GM19467 (cell line): ENCODE measurements around the gene RUNX2.

ENCODE experiments used
- ATAC-seq: cut with Tn5 transposase; IDR thresholded peaks from one replicate; pipeline ENCODE4 v1.9.1; 2021; ENCODE audit warnings: mild to moderate bottlenecking, moderate library complexity; ENCODE audit not compliant: unreplicated experiment

RUNX2 gene

GRCh38 chr6:45574014-45574461 is 245.9 kb downstream of the RUNX2 start:
- no peak for ATAC-seq

DNA sequence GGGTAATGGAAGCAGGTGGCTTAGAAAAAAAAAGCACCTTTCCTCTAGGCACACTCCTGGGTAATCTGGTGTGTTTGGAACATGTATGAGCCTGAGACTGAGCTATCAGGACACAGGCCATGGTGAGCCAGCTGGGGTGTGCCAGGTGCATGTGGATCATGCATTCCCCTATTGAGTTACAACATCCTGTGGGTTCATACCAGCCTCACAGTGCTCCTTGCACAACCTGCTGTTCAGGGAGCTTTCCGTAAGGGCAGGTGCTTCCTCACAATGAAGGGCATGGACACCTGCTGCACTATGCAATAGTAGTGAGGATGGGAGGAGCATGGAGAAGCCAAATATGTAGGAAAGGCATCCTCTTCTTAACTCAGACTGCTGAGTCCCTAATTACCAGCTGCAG is 246.8 kb downstream of the RUNX2 start:
- no peak for ATAC-seq

DNA sequence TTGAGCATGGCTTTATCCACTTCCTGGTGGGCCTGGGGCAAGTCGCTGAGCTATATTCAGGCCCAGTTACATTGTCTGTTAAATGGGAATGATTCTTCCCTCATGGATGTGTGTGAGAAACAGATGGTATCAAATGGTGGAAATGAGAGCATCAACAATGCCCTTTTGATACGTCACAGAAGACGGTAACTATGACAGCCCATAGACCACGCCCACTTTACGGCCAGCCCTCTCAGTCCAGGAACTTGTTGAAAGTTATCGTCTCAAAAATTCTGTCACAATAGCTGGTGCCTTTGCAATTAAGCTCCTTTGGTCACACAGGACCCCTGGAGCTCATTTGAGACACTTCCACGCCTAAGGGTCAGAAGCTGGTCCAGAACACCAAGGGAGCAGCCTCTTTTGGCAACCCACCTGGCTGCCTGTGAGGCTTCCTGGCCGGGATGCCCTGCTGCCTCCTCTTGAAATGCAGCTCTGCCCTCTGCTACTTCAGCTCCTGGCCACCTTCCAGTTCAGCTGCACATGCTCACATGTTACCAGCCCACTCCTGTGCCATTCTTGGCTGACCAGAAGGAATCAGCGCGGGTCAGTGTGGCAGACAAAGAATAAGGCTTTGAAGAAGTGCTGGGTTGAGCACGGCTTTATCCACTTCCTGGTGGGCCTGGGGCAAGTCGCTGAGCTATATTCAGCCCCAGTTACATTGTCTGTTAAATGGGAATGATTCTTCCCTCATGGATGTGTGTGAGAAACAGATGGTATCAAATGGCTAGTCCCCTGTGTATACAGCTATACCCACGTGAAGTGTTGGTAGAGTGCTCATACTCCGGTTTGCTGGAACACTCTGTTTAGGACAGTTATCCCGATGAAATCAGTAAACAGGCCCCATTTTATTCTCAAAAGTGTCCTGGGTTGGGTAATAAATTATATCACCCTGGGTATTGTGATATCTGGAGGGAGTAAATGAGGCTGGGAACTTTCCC is 248.8 kb downstream of the RUNX2 start:
- no peak for ATAC-seq

DNA sequence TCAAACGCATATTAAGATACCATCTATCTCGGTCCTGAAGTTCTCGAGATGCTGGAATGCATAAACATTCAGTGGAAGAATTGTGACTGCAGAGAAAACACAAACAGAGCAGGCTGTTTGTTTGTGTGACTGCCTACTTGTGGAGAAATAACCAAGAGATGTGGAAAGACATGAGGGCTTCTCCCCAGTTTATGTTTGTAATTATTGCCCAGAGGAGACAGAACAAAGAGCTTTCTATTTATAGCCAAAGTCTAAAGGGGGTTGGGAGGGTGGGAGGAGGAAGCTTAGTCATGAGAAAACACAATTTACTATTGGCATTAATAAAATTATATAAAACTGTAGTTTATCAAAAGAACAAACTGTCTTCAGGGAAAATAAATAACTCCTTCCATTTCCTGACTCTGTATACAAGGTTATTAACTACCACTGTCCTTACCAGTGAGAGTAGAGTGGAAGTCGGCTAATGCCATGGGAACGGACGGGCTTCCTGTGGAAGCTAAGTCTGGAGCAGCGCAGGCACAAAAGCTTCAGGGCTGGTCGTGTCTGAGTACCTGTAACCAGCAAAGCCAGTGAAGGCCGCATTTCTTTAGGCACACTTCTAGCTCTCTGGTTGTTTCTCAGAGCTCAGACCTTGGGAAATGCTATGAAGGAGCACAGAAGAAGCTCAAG is 249.8 kb downstream of the RUNX2 start:
- no peak for ATAC-seq

DNA sequence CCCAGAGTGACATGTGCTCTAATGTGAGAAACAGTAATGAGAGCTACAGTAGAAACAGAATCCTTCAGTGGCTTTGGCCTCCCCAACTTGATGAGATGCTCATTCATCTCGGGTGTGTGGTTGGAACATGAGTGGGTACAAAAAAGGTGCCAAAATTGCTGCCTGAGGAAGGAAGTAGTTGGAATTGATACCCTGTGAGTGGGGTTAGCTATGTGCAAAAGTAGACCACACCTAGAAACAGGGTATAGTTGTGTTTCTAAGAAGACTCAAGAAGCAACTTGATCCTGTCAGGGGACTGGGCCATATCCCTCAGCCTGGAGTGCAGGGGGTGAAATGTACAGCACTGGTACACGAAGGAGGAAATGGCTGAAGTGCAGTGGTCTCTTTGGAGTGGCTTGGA is 256.0 kb downstream of the RUNX2 start:
- ATAC-seq: no peak

- ATAC-seq: no peak
Observed at GRCh38 chr6:45586216-45587171, 258.4 kb downstream of the RUNX2 start.

DNA sequence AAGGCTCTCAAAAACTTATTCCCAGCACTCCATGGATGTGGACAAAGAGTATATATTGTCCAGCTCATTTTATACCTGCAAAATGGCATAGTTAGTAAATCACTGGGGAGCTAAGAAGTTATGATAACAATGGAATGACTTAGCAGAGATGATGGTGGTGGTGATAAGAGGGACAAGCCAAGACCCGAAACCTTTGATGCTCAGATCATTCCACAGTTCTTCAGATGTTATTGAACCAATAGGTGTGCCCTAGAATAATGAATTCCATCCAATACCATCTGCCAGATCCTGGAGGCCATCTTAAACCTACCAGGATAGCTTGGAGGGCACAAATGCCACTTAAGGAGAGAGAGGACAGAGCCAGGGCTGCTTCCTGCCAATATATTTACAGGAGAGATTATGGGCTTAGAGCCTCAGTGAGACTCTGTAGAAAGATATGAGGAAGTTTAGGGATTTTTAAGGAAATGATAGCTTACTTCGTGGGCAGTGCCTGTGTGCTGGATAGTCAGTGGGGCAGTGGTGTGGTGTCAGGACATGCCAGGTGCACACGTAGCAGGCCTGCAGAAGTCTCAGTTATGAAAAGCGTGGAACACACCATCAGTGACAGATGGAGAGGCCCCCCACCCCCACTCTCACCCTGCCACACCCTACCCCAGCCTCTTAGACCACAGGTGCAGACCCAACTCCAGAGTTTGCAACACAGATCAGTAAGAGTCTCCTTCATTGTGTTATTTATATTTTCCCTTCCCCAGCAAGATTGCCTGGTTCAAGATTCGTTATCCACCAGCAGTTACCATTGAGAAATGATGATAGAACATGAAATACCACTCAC is 259.3 kb downstream of the RUNX2 start:
- ATAC-seq: no peak

DNA sequence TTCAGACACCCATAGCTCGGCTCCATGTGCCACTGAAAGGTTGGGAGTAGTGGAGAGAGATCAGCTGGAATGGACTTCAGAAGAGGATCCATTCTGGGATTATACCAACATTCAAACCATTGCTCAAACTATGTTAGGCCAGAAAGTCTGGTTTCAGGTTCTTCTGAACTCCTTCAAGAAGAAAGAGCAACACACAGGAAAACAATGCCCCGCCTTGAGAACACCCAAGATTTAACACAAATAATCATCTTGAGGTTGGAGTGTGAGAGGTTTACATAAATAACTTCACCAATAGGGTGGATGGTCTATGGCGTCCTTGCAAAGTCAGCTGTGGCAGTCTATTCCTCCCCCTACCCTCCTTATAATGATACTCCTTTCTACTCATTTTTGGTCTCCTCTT is 261.2 kb downstream of the RUNX2 start:
- no peak for ATAC-seq

DNA sequence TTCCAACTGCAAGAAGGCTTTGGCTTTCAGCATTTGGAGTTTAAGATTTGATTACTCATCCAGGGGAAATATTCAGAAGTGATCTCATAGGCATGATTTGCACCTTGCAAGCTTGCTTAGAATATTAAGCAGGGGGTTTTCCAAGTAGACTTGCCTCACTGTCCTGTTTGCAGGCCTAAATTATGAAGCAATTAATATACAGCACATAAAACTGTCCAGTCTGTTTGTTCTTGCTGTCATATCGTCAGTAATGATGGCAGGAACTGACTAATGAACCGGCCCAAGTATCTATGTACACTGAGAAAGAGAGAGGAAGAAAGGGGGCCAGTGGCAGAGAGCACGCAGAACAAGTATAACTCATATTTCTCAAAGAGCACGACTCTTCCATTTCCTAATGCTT is 262.1 kb downstream of the RUNX2 start:
- no peak for ATAC-seq

DNA sequence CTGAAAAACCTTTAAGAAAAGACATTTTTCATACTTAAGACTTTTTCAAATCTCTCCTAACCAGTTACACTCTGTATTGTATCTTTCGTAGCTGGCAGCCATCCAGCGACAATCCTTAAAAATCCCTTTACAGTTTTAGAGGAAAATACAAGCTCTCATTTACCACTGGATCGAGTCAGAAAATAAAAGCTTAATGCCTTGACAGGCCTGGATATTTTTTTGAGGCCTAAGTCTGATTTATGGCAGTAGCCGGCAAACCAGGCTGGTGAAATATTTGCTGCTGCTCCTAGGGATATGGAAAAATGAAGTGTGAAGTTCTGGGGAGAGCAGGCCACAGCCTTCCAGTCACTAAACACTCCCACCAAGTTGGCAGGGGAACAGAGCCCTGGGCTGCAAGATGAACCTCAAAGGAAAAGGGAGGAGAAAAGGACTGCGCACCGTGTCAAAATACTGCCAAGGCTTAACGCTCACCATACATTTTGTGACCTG is 262.6 kb downstream of the RUNX2 start:
- no peak for ATAC-seq

GRCh38 chr6:45591306-45591705 is 263.2 kb downstream of the RUNX2 start:
- no peak for ATAC-seq

GRCh38 chr6:45591890-45592289 is 263.8 kb downstream of the RUNX2 start:
- no peak for ATAC-seq

GRCh38 chr6:45592991-45593390 is 264.9 kb downstream of the RUNX2 start:
- no peak for ATAC-seq

GRCh38 chr6:45595010-45595851 is 267.1 kb downstream of the RUNX2 start:
- ATAC-seq: no peak

DNA sequence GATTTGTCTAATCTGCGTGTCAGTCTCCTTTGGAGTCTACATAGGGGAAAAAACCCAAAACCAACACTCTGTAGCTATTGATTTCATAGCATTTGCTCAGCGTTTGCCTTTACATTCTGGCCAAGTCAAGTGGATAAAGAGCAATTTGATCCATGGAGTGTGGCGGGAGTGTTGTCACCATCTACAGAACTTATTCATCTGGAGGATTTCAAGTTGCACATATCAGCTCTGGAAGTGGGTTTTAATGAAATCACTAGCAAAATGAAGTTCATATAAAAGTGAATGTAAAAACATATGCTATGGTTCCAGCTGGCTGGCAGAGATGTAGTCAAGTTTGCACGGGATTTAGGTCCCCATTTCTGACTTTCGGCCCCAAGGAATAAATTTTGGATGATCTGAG is 269.3 kb downstream of the RUNX2 start:
- no peak for ATAC-seq

GRCh38 chr6:45599053-45599452 is 270.9 kb downstream of the RUNX2 start:
- no peak for ATAC-seq

- ATAC-seq: no peak
Observed at GRCh38 chr6:45605971-45606370, 277.8 kb downstream of the RUNX2 start.

- no peak for ATAC-seq
Observed at GRCh38 chr6:45606831-45607400, 278.8 kb downstream of the RUNX2 start.

DNA sequence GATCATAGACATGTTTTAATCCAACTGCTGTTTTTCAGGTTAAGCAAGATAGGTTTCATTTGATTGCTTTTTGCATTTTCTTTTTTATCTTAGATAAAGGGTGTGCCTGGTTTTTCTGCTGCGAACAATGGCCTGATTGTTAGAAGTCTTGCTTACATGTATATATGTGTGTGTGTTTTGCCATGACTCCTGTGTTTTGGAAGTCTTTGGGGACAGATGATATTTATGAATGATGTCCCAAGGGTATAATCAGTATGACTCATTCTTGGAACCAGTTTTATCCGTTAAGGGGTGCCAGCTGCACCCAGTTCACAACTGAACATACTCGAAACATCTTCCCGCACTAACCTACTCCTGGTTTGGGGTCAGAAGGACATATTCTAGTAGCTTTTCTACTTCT is 279.7 kb downstream of the RUNX2 start:
- no peak for ATAC-seq
